WERI-Rb-1 (cell line): ENCODE data around the gene HSPB6.

Experiments used
- DNase-seq: peaks from one replicate; pipeline ENCODE4 v3.0.0-alpha.2; 2020
- H3K27ac ChIP-seq: fragments of 250-450 bp; sonication (Bioruptor Pico); 2 replicates; pipeline ENCODE4 v1.5.1; 2020; ENCODE audit warnings: mild to moderate bottlenecking, moderate library complexity
- H3K27me3 ChIP-seq: fragments of 250-450 bp; sonication (Bioruptor Pico); 2 replicates; pipeline ENCODE4 v1.5.1; 2021; ENCODE audit warnings: mild to moderate bottlenecking, low read depth, moderate library complexity; ENCODE audit not compliant: insufficient read depth, severe bottlenecking
- H3K36me3 ChIP-seq: fragments of 250-450 bp; sonication (Bioruptor Pico); 2 replicates; pipeline ENCODE4 v1.5.1; 2020; ENCODE audit warnings: mild to moderate bottlenecking, moderate library complexity
- H3K4me3 ChIP-seq: 2 replicates; pipeline ENCODE4 v1.5.1; 2011; ENCODE audit warnings: low read depth, mild to moderate bottlenecking, control low read depth, low read length
- H3K9me3 ChIP-seq: fragments of 250-450 bp; sonication (Bioruptor Pico); 2 replicates; pipeline ENCODE4 v1.5.1; 2021; ENCODE audit warnings: mild to moderate bottlenecking, moderate library complexity; ENCODE audit not compliant: severe bottlenecking
- CTCF ChIP-seq: IDR thresholded peaks from 2 replicates; pipeline ENCODE4 v1.5.1; 2011; ENCODE audit warnings: low read depth, mild to moderate bottlenecking, control low read depth, inconsistent platforms, low read length

HSPB6 gene

GRCh38 chr19:35731779-35732405 is 24.9 kb downstream of the HSPB6 start:
- Histone ChIP-seq H3K36me3 (peaks cover 90% of the 10 kb centered on the region), H3K27me3 (no peaks in the 10 kb centered on the region), H3K27ac (no peak overlapping the region), H3K9me3 (no peaks in the 10 kb centered on the region), H3K4me3 (no peak overlapping the region)
- no peak for TF ChIP-seq CTCF
- DNase-seq = no peak

GRCh38 chr19:35731353-35731752 is 25.5 kb downstream of the HSPB6 start:
- Histone ChIP-seq H3K4me3 (no peak overlapping the region), H3K27ac (no peak overlapping the region), H3K27me3 (no peaks in the 10 kb centered on the region), H3K36me3 (peaks cover 88% of the 10 kb centered on the region), H3K9me3 (no peaks in the 10 kb centered on the region)
- no peak for TF ChIP-seq CTCF
- DNase-seq = no peak

- H3K4me3 ChIP-seq = no peak overlapping the region
- no peaks in the 10 kb centered on the region for H3K27me3 ChIP-seq
- H3K9me3 ChIP-seq = no peaks in the 10 kb centered on the region
- no peak overlapping the region for H3K27ac ChIP-seq
- H3K36me3 ChIP-seq = peaks cover 89% of the 10 kb centered on the region
- TF ChIP-seq CTCF = no peak
- no peak for DNase-seq
Observed at GRCh38 chr19:35730326-35730725, 26.5 kb downstream of the HSPB6 start.

GRCh38 chr19:35729763-35730162 is 27.1 kb downstream of the HSPB6 start:
- no peak for DNase-seq
- Histone ChIP-seq H3K27me3 (no peaks in the 10 kb centered on the region), H3K27ac (no peak overlapping the region), H3K36me3 (peaks cover 93% of the 10 kb centered on the region), H3K9me3 (no peaks in the 10 kb centered on the region), H3K4me3 (no peak overlapping the region)
- no peak for TF ChIP-seq CTCF

- H3K4me3 ChIP-seq = no peak overlapping the region
- no peaks in the 10 kb centered on the region for H3K9me3 ChIP-seq
- TF ChIP-seq CTCF = no peak
- H3K27ac ChIP-seq = no peak overlapping the region
- DNase-seq = no peak
- no peaks in the 10 kb centered on the region for H3K27me3 ChIP-seq
- peaks cover 93% of the 10 kb centered on the region for H3K36me3 ChIP-seq
Observed at GRCh38 chr19:35729021-35729420, 27.8 kb downstream of the HSPB6 start.
